Testis (tissue), 2 donors: ENCODE results near the gene DRD4.

ENCODE experiments used
- POLR2A ChIP-seq: fragments of 450-650 bp; IDR thresholded peaks from one replicate; pipeline ENCODE4 v1.6.1; 2017; ENCODE audit warnings: antibody characterized with exemption, mild to moderate bottlenecking, moderate library complexity
- TF ChIP-seq, protein P1 (sequence below), 3 experiments: fragments of 450-650 bp in 2 of 3; fragments of 200-600 bp in 1 of 3; sonication (generic) in 1 of 3; IDR thresholded peaks; one replicate each; pipeline ENCODE4 v1.5.1; 2016 to 2019; ENCODE audit warnings: antibody characterized with exemption in 3 of 3, mild to moderate bottlenecking in 2 of 3, moderate library complexity in 1 of 3

DNA sequence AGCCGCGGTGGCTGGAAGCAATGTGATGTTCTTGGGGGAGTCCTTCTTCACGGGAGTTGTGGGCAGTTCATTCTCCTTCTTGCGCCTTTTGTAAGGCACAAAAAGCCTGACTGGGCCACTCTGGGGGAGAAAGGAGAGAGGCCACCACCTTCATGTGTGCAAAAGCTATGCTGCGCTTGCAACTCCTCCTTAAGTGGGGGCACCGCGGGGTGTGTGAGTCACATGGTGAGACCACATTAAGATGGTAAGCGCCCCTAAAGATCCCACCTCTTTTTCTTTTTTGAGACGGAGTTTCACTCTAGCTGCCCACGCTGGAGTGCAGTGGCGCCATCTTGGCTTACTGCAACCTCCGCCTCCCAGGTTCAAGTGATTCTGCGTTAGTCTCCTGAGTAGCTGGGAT lies 43.9 kb downstream of the DRD4 start:
- no peak for TF ChIP-seq POLR2A
- TF ChIP-seq, protein P1, sequence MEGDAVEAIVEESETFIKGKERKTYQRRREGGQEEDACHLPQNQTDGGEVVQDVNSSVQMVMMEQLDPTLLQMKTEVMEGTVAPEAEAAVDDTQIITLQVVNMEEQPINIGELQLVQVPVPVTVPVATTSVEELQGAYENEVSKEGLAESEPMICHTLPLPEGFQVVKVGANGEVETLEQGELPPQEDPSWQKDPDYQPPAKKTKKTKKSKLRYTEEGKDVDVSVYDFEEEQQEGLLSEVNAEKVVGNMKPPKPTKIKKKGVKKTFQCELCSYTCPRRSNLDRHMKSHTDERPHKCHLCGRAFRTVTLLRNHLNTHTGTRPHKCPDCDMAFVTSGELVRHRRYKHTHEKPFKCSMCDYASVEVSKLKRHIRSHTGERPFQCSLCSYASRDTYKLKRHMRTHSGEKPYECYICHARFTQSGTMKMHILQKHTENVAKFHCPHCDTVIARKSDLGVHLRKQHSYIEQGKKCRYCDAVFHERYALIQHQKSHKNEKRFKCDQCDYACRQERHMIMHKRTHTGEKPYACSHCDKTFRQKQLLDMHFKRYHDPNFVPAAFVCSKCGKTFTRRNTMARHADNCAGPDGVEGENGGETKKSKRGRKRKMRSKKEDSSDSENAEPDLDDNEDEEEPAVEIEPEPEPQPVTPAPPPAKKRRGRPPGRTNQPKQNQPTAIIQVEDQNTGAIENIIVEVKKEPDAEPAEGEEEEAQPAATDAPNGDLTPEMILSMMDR (IDR thresholded peaks at IDR 0.05), result no peak
